GM13977 (cell line): ENCODE data around the gene FBXO11.
A peak's percentile ranks its signal among the peaks of the same experiment; 100 is the strongest.

ENCODE experiments used
- DNase-seq: peaks from one replicate; pipeline ENCODE4 v3.0.0; 2012; ENCODE audit warnings: low spot score
- in situ Hi-C: fragments of 300-500 bp; cut with MboI; formaldehyde crosslinking; loops from one replicate; pipeline ENCODE4 v1.12.0; 2022; ENCODE audit warnings: low sequenced_read_pairs, low pct_unique_long_range_greater_than_20kb, mixed read lengths, inconsistent platforms; ENCODE audit not compliant: unreplicated experiment
- TF ChIP-seq, protein P1 (sequence below): IDR thresholded peaks from 2 replicates; pipeline ENCODE4 v1.5.1; 2012; ENCODE audit warnings: mild to moderate bottlenecking, control low read depth; ENCODE audit not compliant: insufficient read depth; ENCODE audit errors: extremely low read depth, missing control alignments

FBXO11 gene

DNA sequence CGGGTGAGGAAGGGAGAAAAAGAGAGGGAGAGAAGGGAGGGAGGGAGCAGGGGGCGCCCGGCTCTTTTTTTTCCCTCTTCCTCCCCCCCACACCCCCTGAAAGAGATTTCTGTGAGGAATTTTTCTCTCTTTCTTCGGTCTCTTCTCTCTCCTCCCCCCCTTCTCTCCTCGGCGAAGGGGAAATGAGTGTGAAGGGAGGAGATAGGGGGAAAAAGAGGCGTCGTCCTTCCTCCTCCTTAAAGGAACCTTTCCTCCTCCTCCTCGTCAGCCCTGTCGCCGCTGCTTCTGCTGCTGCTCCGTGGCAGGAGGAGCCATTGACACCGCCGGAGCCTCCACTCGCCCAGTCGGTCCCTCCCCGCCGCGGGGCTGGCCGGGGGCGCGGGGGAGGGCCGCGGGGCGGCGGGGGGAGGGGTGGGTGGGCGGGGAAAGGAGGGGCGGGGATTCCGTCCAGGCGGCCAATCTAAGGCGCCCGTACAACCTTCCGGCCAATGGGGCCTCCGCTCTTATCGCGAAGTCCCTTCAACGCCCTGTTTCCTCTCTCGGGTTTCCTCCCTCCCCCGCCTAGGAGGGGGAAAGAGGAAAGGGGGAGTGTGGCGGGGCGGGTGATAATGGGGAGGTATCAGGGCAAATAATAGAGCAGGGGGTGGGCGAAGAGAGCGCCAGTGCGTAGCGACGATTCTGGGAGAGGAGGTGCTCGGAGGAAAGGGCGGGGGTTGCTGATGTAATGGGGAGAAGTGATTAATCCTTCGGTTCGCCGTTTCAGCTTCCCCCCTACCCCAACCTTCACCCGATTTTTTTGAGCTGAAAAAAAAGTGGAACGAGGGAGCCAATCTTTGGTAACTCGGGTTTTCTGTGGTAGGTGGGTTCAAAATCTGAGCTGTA, at the start of gene FBXO11:
Gene FBXO11, minus strand, starts transcription at position 342 of the 882 bp plus-strand sequence. CDS start 778 bp downstream, outside the sequence.
- in situ Hi-C loops = no loop called here
- peak; percentile 92 for DNase-seq
- TF ChIP-seq, protein P1, sequence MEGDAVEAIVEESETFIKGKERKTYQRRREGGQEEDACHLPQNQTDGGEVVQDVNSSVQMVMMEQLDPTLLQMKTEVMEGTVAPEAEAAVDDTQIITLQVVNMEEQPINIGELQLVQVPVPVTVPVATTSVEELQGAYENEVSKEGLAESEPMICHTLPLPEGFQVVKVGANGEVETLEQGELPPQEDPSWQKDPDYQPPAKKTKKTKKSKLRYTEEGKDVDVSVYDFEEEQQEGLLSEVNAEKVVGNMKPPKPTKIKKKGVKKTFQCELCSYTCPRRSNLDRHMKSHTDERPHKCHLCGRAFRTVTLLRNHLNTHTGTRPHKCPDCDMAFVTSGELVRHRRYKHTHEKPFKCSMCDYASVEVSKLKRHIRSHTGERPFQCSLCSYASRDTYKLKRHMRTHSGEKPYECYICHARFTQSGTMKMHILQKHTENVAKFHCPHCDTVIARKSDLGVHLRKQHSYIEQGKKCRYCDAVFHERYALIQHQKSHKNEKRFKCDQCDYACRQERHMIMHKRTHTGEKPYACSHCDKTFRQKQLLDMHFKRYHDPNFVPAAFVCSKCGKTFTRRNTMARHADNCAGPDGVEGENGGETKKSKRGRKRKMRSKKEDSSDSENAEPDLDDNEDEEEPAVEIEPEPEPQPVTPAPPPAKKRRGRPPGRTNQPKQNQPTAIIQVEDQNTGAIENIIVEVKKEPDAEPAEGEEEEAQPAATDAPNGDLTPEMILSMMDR = peak; percentile 58

DNA sequence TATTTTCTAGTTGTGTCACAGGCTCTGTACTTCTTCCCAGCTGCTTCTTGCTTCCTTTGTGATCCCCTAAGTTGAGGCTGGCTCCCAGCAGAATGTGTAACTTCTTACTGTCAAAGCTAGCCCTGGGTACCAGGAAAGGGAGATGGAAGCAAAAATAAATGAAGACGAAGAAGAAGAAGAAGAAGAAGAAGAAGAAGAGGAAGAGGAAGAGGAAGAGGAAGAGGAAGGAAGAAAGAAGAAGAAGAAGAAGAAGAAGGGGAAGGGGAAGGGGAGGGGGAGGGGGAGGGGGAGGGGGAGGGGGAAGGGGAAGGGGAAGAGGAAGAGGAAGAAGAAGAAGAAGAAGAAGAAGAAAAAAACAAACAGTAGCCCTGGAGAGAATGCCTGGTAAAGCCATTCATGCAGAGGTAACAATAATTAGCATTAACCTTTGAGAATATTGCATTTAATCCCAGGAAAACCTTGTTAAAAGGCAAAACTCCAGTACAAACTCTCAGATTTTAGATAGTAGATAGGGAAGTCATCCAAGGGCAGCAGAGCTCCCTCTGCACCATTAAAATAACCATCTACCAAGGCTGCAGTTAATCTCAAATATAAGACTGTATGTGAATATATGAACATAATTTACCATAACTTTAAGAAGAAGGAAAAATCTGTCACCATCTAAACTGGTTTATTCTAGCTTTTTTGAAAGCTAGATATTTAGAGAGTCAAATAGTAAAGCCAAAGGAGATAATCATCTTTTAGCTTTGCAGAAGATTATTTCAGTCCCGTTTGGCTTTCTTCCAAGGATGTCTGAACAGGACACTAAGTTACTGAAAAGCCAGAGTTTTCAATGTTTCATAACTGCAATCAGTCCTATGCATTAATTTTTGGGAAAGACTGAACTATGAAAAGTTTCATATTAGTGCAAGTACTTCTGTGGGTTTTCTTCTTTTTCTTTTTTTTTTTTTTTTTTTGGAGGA, 44.3 kb upstream of the FBXO11 start:
- no peak for DNase-seq
- in situ Hi-C loops = no loop called here
- TF ChIP-seq, protein P1 = no peak

- TF ChIP-seq, protein P1 = no peak
- in situ Hi-C loops = no loop called here
- no peak for DNase-seq
Observed at GRCh38 chr2:47946593-47946992, 40.3 kb upstream of the FBXO11 start.

- TF ChIP-seq, protein P1 = no peak
- in situ Hi-C loops = no loop called here
Observed at GRCh38 chr2:47945046-47945781, 38.9 kb upstream of the FBXO11 start.

DNA sequence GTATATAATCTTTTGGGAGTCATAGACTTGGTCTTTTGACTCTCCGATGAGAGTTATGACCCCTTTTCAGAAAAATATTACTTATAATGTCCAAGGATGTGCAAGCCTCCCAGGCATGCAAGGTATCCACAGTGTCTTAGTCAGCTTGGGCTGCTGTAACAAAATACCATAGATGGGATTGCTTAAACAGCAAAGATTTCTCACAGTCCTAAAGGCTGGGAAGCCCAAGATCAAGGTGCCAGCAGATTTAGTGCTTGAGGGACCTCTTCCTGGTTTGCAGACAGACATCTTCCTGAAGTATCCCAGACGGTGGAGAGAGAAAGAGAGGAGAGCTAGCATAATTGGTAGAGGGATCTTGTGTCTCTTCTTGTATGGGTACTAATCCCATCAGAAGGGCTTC, 35.6 kb upstream of the FBXO11 start:
- no peak for DNase-seq
- TF ChIP-seq, protein P1 = no peak
- in situ Hi-C loops = no loop called here

More at GRCh38 chr2:47945046-47945781, 38.9 kb upstream of the FBXO11 start:
- no peak for DNase-seq

GRCh38 chr2:47937677-47938076, 31.4 kb upstream of the FBXO11 start:
- in situ Hi-C loops = no loop called here
- TF ChIP-seq, protein P1 = no peak
- DNase-seq = no peak
